Measurements from ENCODE around the gene TNFRSF14. TPM values are rescaled to one million over a fixed set of nuclear protein-coding genes. Genes with fewer than 3 reads are reported as not detected.

Gene TNFRSF14
- total RNA-seq, 1 experiment from 2014 or later, result 0.57 TPM

DNA sequence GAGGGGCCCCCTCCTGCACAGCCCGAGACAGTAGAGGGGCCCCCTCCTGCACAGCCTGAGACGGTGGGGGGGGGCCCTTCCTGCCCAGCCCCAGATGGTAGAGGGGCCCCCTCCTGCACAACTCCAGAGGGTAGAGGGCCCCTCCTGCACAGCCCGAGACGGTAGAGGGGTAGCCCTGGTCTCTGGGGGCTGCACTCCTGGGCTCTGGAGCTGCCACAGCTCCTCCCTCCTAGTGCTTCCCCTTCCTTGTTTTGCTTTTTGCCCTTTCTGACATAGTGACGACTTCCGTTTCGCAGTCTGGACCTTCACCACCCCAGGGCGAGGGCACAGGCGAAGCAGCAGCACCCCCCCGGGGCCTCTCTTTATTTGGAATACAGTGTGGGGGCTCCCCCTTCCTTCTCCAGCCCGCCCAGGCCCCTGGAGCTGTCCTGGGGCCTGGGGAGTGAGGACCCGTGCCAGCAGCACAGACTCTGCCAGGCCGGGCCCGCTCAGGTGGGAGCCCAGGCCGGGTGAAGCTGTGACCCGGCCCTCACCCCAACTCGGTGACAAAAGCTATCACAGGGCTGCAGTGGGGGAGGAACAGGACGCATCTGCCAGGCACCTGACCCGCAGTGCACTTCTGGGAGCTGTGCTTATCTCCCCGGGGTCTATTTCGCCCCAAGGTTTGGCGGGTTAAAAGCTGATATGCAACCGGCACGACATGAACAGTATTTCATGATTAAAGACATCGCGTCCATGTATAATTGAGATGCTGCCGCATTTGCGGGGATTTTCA is 29.3 kb downstream of the TNFRSF14 start:
- peak overlapping the region in 2 of 3 experiments; percentile 68 to 85; a peak in 3 of 7 replicates for H3K27ac Mint-ChIP-seq
- H3K9ac ChIP-seq (ENCODE audit: extremely low read depth, insufficient read length, low read length), result peak overlapping the region; percentile 53
- peaks cover 5 to 13% (median 10%) of the 10 kb centered on the region in 3 experiments; a peak in 6 of 7 replicates for H3K36me3 Mint-ChIP-seq (ENCODE audit: insufficient read depth in 1 of 3, low read depth in 3 of 3)
- no peak overlapping the region for H2BK120ac ChIP-seq (ENCODE audit: low read depth, low read length, poor library complexity, severe bottlenecking)
- peaks cover 4% of the 10 kb centered on the region for H3K27me3 Mint-ChIP-seq (ENCODE audit: low read depth)
- no peaks in the 10 kb centered on the region for H3K79me1 ChIP-seq (ENCODE audit: insufficient read depth, low read depth, low read length, poor library complexity, severe bottlenecking)
- H3K23me2 ChIP-seq (ENCODE audit: insufficient read length, low read depth, low read length, poor library complexity, severe bottlenecking), result peaks cover 10% of the 10 kb centered on the region
- no peak overlapping the region for H2BK12ac ChIP-seq (ENCODE audit: insufficient read length, low read depth, low read length)
- H4K5ac ChIP-seq (ENCODE audit: insufficient read length, low read depth, low read length), result no peak overlapping the region
- no peaks in the 10 kb centered on the region for H4K20me1 ChIP-seq (ENCODE audit: control insufficient read depth, insufficient read depth, insufficient read length)
- WGBS (ENCODE audit: extremely low coverage, insufficient read length, low lambda C conversion rate), result no CpG with 5 or more reads among the region's 28 CpGs
- H3K9me3 ChIP-seq (ENCODE audit: control insufficient read depth, low read depth, low read length), result no peaks in the 10 kb centered on the region
- no peaks in the 10 kb centered on the region for H3K27me3 ChIP-seq (ENCODE audit: insufficient read depth, low read length)
- H3K18ac ChIP-seq (ENCODE audit: insufficient read length, low read depth, low read length), result peak overlapping the region; percentile 13
- no peak overlapping the region for H4K91ac ChIP-seq (ENCODE audit: insufficient read length, low read depth, low read length)
- H3T11ph ChIP-seq (ENCODE audit: low read length), result no peak overlapping the region
- H3K23ac ChIP-seq (ENCODE audit: insufficient read length, low read depth, low read length), result no peak overlapping the region
- H3K14ac ChIP-seq (ENCODE audit: insufficient read depth, low read length), result peak overlapping the region; percentile 44
- no peak overlapping the region for H2BK15ac ChIP-seq (ENCODE audit: low read depth, low read length)
- peak overlapping the region; percentile 85 to 87 for H3K4me3 Mint-ChIP-seq
- no peak overlapping the region for H2AFZ ChIP-seq (ENCODE audit: low read length)
- no peak overlapping the region for H2BK5ac ChIP-seq (ENCODE audit: insufficient read length, low read length)
- H3K56ac ChIP-seq (ENCODE audit: insufficient read length, low read depth, low read length), result no peak overlapping the region
- no peaks in the 10 kb centered on the region; the same call in 1 of the 2 replicates for H3K4me1 ChIP-seq (ENCODE audit: insufficient read depth, low read length)
- TF ChIP-seq, protein P1, sequence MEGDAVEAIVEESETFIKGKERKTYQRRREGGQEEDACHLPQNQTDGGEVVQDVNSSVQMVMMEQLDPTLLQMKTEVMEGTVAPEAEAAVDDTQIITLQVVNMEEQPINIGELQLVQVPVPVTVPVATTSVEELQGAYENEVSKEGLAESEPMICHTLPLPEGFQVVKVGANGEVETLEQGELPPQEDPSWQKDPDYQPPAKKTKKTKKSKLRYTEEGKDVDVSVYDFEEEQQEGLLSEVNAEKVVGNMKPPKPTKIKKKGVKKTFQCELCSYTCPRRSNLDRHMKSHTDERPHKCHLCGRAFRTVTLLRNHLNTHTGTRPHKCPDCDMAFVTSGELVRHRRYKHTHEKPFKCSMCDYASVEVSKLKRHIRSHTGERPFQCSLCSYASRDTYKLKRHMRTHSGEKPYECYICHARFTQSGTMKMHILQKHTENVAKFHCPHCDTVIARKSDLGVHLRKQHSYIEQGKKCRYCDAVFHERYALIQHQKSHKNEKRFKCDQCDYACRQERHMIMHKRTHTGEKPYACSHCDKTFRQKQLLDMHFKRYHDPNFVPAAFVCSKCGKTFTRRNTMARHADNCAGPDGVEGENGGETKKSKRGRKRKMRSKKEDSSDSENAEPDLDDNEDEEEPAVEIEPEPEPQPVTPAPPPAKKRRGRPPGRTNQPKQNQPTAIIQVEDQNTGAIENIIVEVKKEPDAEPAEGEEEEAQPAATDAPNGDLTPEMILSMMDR (conservative IDR thresholded peaks at IDR 0.05), result no peak
- peak; percentile 52 for DNase-seq
- H3K4me1 Mint-ChIP-seq, result peaks cover 22 to 25% of the 10 kb centered on the region in 2 experiments
- H3K4ac ChIP-seq (ENCODE audit: low read depth, low read length), result no peak overlapping the region
- no peak overlapping the region for H2BK20ac ChIP-seq (ENCODE audit: low read depth, low read length, poor library complexity, severe bottlenecking)
- no peak overlapping the region for H2AK5ac ChIP-seq (ENCODE audit: insufficient read length, low read length)
- H3K9me3 Mint-ChIP-seq, result 0 out of 5 replicates have a peak, but pooled peaks cover 0 to 3% of the 10 kb centered on the region in 2 experiments
- no peaks in the 10 kb centered on the region for H3K79me2 ChIP-seq (ENCODE audit: insufficient read depth, low read length)
- no peak overlapping the region for H3K27ac ChIP-seq (ENCODE audit: insufficient read length, low read depth, low read length)
- peak overlapping the region; percentile 59 for H3K4me2 ChIP-seq (ENCODE audit: insufficient read depth, insufficient read length, low read length)
- H4K8ac ChIP-seq (replicated peaks; ENCODE audit: insufficient read length, low read depth, low read length), result no peak overlapping the region
